GM12872 (cell line): ENCODE data around the gene ALX3.

Experiments used
- TF ChIP-seq, protein P1 (sequence below): IDR thresholded peaks from 3 replicates; pipeline ENCODE4 v1.5.1; 2011; ENCODE audit warnings: low read depth, mild to moderate bottlenecking, low read length, moderate library complexity; ENCODE audit not compliant: insufficient read depth

ALX3 gene

DNA sequence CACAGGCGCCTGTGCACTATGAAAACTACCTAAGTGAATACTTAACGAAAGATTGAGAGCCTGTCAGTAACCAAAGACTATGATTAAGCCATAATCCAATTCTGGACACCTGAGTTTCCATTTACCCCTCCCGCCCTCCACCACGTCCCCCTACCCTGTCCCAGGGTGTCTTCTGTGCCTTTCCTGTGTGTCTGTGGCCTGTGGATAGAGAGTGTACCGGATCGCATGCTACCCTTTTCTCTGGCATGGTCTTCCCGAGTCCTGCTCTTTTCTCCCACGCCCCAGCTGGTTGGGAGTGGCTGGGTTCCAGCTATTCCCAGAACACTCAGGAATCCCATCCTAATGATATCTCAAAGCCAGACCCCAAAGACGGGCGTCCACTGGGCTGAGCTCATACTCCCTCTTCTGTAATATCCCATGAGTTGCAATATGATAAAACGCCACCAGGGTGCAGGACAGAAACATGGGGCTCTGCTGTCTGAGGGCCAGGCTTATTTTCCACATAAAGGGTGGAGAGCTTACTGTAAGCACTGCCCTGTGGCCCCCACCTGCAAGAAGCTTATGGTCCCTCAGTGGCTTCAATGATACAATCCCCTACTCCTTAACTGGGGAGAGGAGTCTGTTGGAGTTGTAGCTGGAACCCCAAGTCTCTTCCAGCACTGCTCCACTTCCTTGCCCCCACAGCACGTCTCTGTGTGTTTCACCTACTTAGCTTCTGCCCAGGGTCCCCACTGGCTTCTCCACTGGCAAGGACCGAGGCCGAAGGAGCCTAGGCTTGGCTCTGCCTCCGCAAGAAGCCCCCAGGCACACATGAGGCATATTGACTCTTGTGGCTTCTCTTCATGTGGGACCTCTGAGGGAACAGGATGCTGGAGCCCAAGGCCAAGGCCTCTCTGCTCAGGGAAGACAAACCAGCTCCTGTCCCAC lies 17.6 kb upstream of the ALX3 start:
- TF ChIP-seq, protein P1, sequence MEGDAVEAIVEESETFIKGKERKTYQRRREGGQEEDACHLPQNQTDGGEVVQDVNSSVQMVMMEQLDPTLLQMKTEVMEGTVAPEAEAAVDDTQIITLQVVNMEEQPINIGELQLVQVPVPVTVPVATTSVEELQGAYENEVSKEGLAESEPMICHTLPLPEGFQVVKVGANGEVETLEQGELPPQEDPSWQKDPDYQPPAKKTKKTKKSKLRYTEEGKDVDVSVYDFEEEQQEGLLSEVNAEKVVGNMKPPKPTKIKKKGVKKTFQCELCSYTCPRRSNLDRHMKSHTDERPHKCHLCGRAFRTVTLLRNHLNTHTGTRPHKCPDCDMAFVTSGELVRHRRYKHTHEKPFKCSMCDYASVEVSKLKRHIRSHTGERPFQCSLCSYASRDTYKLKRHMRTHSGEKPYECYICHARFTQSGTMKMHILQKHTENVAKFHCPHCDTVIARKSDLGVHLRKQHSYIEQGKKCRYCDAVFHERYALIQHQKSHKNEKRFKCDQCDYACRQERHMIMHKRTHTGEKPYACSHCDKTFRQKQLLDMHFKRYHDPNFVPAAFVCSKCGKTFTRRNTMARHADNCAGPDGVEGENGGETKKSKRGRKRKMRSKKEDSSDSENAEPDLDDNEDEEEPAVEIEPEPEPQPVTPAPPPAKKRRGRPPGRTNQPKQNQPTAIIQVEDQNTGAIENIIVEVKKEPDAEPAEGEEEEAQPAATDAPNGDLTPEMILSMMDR = peak; percentile 79

DNA sequence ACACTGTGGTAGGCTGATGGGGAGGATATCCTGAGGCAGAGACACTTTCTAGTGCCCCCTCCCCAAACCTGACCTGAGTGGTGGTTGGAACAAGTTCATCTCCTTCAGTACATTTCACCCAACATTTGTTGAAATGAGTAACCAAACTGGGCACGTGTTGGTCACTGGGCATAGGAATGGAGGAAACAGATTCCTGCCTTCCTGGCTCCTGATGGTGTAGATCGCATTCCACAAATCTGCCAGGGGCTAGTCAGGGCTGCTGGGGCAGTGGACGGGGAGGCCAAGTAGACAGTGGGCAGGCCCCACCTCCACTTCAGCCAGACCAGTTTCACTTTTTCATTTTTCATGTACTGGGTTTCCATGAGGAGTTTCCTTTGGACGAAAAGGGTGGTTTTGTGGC lies 16.5 kb upstream of the ALX3 start:
- TF ChIP-seq, protein P1 = no peak

DNA sequence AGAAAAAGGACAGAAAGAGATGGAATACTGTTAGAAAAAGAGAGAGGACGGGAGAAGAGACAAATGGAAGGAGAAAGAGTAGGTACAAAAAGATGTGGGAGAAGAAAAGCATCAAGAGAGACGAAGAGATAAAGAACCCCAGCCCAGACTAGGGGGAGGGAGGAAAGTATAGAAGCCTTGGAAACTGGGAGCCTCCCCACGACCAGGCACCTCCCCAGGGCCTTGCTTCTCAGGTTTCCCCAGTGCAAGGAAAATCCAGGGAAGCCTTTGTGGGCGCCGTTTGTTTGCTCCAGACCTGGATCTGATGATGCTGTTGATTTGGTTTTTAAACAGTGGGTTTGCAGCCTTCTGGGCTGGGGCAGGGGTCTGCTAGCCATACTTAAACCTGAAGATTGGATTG lies 15.2 kb upstream of the ALX3 start:
- TF ChIP-seq, protein P1 = no peak

DNA sequence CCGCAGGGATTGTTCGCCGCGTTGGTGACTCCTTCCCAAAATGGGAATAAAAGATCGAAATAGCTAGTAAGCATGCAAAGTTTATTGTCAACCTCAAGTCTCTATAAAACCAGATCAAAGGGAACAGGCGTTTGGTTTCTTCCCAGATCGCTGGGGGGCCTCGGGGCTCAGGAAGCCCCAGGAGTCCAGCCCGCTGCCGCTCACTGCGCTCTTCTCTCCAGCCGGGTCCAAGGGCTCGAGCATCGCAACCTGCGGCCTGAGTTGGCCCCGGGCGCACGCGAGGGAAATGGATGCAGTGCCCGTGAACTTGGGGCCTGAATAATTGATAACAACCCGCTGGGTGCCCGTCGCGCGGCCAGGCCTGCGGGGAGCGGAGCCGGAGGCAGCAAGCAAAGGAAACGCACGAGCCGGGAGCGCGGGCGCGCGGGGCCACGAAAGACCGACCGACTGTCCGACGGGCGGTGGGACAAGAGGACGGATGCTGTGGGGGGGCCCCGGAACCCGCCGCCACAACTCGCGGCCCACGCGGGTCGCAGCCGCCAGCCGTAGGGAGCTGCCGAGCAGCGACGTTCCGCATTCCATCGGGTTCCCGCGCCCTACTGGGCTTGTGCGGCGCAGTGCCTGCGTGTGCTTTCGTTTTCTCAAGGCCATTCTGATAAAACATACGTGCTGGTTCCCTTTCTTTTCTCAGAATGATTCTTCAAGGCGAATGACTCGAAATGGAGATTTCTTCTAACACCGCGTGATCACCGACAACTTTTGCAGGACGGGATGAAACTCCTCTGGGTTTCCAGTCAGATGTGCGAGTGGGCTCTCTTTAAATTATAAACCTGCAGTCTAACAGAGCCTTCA lies 14.0 kb upstream of the ALX3 start:
- TF ChIP-seq, protein P1 = no peak

DNA sequence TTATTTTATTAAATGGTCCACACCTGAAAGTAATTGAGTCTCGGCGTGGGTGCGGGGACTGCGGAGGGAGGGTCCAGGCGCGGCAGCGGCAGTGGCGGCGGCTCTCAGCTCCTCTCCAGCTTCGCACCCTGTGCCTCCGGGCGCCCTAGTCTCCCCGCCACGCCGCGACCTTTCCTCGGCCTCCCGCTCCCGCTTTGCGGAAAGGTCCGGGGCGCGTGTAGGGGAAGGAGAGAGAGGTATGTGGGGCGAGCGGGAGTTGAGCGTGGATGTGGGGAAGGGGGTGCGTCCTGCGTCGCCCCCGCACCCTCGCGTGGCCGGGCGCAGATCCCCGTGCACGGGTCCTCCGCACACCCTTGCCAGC lies 13.4 kb upstream of the ALX3 start:
- TF ChIP-seq, protein P1 = no peak

DNA sequence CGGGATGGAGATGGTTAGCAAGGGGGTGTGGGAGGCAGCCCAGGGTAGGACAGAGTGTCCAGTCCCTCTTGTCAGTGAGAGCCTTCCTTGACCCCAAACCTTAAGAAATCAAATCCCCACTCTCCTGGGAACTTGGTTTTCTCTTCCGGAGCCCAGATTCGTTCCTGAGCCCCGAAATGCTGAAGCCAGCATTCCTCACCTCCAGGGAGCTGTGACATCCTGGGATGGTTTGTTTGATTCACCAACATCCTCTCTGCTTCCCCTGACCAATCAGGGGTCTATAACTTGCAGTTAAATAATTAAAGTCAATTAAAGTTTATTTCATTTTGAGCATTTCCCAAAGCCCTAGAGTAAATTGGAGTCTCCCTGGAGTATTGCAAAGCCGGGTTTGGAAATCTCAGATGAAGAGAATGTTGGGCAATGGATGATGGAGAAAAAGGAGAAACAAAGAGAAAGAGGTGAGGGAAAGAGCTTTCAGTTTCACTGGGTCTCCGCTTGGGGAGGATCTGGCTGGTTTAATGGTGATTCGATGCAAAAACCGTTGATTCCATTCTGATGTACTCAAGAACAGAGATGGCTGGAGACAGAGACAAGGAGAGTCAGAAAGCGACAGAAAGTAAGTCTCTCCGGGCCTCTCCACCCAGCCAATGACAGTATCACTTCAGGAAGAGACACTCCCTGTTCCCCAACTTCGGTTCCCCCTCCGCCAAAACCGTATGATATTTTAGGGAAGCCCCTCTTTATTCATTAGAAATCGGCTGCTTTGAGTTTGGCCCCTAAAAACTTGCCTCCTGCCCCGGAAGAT lies 12.8 kb upstream of the ALX3 start:
- TF ChIP-seq, protein P1 = no peak

DNA sequence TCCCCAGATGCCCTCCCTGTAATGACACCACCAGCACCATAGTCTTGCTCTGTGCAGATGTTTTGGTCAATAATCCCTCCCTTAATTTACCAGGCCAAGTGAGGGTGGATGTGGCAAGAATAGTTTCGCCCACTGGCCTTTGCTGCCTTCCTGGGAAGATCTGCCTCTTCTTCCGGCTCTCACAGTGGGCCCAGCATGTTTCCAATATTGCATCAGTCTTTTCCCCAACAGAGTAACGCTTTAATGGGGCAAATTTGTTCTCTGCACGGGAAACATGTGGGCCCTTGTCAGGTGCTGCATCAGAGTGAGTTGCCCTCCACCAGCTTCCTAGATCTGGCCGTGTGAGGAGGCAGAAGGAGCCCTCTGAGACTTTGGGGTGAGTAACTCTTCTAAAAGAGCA lies 12.0 kb upstream of the ALX3 start:
- TF ChIP-seq, protein P1 = no peak
